NOMO-1 treated with DMSO at 0.1 percent for 48 hours (cell line): ENCODE results near the gene SOX15.
"Not testable (repeated sequence)": the region's sequence is repeated elsewhere in the genome, so short reads cannot be mapped to it uniquely, and the experiment has no call there.

ENCODE experiments used
- DNase-seq: peaks from one replicate; lab custom pipeline; 2025; ENCODE audit not compliant: unreplicated experiment; lab: John Stamatoyannopoulos, UW

The SOX15 gene

DNA sequence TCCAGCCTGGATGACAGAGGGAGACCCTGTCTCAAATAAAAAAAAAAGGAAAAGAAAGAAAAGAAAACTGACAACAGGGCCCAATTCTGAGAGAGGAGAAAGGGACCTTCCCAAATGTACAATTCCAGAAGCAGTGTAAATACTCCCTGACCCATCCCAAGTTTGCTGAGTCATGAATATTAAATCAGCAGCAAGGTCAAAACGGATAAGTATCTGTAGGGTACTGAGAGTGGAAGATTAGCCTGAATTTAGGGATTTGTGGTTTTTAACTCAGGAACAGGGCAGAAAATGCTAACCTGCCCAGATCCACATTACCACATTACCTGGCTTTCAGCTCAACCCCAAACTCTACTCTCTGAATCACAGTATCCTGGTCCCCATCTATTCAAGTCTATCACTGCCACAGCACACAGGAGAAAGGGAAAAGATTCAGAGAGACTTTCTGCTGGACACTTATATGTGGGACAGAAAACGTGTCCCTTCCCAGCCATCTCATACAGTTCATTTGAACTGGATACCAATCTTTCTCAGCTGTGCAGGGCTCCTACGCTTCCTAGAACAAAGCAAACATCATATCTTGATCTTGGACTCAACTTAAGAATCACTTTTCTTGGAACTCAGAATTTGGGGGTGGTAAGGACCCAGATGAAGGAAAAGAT lies 21.9 kb upstream of the SOX15 start:
- no peak for DNase-seq

DNA sequence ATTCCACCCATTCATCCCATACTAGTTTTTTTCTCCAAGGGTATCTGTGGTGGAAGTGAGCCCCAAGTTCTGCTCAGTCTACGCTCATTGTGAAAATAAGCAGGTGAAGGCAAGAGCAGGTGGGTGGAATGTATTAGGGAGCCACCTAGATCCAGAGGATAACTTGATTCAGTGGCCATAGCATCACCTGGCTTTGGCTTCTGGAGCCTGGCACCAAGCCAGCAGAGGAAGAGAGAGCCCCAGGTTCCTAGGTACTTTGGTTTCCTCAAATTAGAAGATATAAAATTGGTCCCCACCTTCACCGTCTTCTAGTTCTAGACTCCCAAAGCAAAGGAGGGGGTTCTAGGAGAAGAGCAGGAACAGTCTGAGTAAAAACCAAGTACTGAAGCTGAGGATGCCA lies 20.7 kb upstream of the SOX15 start:
- DNase-seq = no peak

DNA sequence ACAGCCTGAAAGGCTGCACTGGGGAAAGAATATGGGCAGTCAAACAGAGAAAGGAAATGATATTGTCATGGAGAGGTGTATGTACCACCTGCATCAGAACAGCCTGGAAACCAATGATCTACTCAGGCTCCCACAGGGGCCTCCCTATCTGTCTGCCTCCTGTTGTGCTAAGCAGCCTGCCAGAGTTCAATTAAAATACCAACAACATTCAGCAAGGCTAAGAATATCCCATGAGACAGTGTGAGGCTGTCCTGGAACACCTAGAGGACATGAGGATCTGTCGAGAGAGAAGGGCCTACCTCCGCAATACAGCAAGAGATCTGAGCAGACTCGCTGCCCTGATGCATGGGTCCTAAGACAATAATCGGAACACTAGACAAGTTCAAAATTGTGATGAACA lies 16.4 kb upstream of the SOX15 start:
- no peak for DNase-seq

DNA sequence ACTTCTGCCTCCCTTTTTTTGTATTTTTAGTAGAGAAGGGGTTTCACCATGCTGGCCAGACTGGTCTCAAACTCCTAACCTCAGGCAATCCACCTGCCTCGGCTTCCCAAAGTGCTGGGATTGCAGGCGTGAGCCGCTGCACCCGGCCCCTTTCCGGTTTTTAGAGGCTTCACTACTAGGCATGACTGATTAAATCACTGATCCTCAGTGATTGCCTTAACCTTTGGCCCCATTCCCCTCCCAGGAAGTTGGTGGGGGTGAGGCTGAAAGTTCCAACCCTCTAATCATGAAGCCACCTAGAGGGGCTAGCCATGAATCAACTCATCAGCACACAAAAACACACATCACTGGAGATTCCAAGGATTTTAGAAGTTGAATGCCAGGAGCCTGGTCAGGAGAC lies 7.7 kb upstream of the SOX15 start:
- DNase-seq = not testable (repeated sequence)

DNA sequence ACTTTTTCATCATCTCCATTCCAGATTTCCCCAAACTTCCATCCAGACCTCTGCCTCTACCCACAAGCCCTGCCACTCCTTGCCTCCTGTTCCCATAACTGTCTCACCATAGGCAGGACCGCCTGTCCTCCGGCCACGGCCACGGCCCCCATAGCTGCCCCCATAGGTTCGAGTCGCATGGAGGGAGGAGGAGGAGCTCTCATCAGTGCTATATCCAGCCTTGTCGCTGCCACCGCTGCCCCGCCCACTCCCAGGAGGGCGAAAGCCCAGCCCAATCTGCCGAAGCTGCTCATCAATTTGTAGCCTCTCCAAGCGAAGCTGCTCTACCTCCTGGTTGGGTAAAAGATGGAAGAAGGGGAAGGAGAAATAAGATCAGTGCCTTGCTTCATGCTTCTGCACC lies 3.4 kb upstream of the SOX15 start:
- no peak for DNase-seq

DNA sequence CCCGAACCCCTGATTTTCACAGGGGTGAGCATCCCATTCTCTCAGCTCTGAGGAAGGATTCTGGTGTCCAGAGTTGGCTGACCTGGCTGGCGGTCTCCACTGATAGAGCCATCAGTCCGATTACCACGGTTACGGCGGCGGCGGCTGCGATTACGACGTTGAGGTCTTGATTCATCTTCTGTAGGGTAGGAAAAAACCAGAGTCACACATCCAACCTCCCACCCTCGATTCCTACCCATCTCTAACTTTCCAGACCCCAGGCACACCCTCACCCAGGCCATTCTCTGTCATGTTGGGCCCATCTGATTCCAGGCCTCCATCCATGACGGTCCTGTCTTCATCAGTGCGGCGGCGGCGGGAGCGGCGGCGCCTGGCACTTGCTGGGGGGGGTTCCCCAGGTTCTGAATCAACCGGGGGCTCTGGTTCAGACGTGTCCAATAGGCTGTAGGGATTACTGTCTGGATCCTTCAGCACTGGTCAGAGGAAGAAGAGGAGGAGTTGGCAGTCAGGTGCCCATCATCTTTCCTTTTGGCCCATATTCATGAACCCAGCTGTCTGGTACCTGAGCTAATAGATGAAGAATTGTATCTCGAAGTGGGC lies 2.6 kb upstream of the SOX15 start:
- no peak for DNase-seq

DNA sequence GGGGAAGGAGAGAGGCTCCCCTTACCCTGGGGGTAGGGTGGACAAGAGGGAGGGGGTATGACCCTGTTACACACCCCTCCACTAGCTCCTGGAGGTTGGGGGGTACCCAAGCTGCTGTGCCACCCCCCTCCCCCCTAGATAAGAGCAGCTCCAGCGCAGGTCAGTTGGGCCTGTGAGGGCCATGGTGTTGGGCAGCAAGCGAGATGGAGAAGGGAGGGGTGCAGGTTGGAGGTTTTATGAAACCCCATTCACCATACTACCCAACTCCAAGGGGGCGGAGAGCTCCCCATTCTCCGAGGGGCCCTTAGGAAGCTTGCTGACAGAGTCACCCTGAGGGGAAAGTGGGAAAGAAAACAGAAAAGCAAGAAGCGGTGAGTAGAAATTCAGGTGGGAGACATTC lies 1.7 kb upstream of the SOX15 start:
- no peak for DNase-seq

DNA sequence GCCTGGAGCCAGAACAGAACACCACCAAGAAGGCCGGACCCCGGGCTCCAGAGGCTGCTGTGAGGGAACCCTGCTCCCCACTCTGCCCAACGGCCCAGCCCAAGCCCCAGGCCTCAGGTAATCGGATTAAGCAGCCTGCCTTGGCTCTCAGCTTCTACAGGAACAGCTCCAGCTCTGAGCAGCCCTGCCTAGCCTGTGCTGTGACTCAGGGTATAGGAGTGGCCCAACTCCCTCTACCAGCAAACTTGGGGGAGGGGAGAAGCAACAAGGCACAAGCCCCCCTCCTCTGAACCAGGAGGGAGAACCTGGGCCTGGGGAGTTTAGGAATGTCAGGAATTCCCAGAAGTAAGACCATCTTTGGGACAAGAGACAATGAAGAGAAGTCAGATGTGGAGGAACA lies 849 bp upstream of the SOX15 start:
- no peak for DNase-seq

DNA sequence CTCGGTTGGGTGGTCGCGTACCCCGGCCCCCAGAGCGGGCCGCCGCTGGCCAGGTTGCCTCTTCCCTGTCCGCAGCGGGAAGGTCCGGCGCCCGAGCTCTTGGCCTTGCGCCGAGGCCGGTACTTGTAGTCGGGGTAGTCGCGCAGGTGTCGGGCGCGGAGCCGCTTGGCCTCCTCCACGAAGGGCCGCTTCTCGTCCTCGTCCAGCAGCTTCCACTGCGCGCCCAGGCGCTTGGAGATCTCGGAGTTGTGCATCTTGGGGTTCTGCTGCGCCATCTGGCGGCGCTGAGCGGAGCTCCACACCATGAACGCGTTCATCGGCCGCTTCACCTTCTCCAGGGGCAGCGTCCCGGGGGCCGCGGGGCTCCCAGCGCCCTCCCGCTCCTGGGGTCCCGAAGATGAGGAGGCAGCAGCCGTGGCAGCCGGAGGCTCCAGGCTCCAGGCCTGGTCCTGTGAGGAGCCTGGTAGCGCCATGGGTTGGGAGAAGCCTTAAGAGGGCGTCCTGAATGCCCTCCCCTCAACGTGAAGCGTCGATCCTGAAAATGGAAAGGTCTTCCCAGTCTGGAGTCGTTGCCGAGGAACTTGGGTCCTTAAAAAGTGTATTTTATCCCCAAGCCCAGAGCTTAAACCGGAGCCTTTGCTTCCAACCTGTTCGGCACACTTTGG lies 558 bp downstream of the SOX15 start:
- peak; percentile 63 for DNase-seq

DNA sequence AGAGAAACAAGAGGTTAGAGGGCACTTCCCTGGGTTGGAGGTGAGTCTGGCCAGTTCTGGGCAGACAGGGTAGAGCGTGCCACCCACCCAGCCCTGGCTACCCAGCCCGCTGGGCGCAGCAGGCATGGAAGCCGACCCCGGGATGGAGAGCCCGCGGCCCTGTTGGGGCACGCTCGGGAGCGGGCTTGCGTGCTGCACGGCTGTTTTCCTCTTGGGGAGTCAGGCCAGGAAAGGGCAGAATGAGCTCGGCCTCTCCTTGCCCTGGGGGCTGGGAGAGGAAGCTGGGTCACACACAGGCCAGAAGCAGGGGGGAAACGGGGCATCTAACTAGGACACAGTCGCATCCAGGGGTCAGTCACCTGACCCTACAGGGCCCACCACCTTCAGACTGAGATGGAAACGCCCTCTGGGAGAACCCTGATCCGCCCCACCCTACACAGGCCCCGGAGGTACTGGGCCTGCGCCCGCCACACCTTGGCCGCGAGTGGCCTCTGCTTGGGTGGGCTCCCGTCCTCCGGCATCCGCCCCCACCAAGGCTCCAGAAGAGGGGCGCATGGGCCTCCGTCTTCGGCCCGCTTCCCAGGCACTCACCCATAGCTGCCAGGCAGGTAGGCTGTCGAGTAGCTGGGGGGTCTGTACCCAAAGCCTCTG lies 1.2 kb downstream of the SOX15 start:
- DNase-seq = no peak

DNA sequence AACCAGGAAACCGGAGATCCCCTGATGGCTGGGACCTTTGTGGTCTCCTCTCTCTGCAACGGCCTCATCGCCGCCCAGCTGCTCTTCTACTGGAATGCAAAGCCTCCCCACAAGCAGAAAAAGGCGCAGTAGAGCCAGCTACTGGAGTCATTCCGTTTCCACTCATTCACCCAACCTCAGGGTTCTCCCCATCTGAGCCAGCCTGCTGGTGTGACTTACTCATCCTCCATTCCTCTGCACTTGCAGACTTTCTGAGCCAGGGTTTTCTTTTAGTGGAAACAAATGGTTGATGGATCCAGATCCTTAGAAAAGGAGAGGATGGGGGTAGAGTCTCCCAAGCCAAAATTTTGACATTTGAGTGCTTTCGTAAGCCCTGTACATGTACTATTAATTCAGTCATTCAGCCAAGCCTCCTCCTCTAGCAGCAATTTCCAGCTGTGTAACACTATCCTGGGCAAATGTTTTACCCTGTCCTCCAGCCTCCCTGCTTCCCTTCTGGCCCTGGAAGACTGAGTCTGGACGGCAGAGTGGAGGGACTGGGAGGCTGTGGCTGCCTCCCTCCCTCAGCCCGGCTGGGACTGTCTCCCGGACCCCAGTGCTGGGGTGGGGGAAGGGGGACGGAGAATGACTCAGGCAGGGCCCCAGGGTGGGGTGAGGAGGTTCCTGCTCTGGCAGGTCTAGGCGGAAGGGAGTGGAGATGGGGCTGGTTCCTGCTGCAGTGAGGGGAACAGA lies 2.3 kb downstream of the SOX15 start:
- peak; percentile 25 for DNase-seq

DNA sequence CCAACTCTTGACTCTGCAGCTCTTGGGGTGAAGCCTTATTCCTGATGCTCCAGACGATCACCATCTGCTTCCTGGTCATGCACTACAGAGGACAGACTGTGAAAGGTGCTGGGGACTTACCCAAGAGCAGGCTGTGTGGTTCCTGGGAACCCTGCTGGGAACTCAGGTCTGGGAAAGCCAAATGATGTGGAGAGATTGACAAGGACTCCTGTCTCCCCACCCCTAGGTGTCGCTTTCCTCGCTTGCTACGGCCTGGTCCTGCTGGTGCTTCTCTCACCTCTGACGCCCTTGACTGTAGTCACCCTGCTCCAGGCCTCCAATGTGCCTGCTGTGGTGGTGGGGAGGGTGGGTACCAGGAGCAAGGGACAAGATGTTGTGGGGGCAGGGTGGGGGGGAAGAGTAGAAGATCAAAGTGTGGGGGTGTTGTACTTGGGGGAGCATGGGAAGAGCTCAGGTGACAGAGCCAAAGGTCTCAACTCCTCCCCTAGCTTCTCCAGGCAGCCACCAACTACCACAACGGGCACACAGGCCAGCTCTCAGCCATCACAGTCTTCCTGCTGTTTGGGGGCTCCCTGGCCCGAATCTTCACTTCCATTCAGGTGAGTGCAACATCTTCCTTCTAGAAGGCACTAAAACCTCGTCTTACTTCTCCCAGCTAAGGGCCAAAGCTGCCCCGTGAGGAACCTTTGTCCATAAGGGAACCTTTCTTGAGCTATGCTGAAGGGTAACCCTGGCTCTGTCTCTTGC lies 3.0 kb downstream of the SOX15 start:
- DNase-seq = no peak

DNA sequence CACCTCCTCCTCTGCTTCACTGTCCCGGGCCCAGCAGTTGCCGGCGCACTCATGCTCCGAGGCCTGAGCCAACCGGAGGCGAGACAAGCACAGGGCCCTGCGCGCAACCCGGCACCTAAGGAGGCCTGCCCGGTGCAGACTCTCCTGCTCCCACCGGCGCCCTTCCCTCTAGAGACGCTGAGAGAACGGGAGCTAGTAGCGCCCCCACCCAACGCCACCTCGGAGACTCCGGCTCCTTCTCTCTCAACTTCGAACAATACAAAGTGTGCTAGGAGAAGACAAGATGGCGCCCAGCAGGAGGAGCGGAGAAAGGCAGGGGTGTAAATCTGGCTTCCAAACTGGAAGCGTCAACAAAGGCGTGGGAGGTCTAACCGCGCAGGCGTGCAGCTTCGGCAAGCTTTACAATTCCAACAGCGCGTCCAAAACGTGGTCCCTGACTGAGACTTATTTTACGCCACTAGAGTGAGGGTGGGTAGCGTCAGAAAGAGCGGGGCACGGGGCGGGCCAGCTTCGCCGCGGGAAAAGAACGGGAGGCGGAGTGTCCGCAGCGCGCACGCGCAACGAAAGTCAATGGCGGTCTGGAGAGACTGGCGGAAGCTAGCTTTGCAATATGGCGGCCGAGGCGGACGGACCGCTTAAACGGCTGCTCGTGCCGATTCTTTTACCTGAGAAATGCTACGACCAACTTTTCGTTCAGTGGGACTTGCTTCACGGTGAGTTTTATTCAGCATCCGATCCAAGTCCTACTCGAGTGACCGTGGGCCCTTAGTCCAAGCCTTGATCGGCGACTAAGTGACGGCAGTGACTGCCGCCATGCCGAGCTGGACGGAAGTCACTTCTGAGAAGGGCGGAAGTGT lies 6.4 kb downstream of the SOX15 start, which contains the start of gene MPDU1:
TSS of gene MPDU1 (plus strand) at position 600 of the 857 bp plus-strand sequence. CDS start at position 611, 11 bp downstream.
- DNase-seq = peak; percentile 97

DNA sequence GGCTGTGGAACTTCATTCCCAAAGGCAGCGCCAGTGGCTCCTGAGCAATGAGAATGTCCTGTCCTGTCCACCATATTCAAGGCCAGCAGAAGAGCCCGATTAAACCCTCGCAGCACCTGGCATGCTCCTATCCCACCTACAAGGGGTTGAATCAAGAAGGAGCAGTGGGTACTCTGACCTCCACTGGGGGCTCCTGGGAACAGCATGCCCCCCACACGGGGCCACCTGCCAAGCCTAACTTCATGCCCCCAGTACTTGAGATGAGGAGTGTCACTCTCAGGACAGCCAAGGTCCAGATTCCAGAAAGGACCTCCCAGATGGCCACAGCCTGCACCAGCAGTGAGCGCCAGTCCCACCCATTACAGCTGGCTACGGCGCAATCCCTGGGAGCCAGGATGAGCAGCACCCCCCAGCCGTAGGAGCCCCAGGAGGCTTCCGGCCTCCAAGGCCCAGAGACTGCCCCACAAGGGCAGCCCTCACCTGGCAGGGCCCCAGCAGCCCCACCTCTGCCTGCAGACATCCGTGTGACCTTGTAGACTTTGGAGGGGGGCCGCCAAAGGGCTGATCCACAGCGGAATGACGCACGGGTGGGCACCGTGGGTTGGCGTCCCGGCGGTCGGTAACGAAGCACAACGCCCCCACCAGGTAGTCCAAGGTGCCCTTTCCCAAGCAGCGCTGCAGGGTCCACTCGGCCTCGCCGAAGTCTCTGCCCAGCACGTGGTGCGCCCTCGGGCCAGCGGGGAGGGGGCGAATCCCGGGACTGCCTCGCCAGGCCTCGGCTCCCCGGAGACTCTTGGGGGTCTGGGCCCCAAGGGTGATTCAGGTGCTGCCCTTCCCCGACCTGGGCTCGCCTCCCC lies 7.3 kb downstream of the SOX15 start:
- DNase-seq = no peak

DNA sequence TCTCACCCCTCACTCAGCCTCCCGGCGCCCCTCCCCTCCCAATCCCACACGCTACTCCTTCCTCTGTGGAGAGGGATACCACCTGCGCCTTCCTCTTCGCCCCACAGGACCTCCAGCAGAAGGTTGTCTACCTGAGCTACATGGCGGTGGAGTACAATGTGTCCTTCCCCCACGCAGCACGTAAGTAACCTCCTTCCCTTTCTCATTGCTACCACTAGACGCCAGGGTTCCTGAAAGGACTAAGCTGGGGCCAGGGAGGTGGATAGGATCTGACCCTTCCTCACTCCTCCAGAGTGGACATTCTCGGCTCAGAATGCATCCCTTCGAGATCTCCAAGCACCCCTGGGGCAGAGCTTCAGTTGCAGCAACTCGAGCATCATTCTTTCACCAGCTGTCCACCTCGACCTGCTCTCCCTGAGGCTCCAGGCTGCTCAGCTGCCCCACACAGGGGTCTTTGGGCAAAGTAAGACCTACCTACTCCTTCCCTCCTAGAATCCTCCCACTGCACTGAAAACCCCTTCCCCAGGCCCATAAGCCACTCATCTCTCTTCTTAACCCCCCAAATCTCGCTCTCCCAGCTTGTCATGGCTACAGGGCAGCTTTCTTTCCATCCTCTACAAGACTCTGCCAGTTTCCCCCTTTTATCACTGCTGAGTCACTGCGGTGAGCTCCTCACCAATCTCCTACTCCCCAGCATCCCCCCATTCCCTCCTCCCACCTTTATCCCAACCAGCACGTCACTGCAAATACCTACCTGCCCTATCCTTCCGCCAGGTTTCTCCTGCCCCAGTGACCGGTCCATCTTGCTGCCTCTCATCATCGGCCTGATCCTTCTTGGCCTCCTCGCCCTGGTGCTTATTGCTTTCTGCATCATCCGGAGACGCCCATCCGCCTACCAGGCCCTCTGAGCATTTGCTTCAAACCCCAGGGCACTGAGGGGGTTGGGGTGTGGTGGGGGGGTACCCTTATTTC lies 9.0 kb downstream of the SOX15 start:
- peak; percentile 29 for DNase-seq

DNA sequence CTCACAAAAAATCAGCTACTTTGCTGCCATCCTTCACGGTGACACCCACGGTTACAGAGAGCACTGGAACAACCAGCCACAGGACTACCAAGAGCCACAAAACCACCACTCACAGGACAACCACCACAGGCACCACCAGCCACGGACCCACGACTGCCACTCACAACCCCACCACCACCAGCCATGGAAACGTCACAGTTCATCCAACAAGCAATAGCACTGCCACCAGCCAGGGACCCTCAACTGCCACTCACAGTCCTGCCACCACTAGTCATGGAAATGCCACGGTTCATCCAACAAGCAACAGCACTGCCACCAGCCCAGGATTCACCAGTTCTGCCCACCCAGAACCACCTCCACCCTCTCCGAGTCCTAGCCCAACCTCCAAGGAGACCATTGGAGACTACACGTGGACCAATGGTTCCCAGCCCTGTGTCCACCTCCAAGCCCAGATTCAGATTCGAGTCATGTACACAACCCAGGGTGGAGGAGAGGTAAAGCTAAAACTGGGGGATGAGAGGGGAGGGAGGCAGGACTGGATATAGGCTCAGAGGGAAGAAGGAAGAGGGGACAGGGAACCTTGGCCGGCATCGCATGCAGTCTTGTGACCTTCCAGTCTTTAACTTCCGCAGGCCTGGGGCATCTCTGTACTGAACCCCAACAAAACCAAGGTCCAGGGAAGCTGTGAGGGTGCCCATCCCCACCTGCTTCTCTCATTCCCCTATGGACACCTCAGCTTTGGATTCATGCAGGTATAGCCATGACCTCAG lies 9.9 kb downstream of the SOX15 start:
- no peak for DNase-seq
